KMS-11 (cell line): ENCODE results near the gene PRDM16.

Experiments
- H2AFZ ChIP-seq: fragments of 200-600 bp; sonication (generic); 2 replicates; pipeline ENCODE4 v1.6.1; 2016; ENCODE audit warnings: antibody characterized with exemption, mixed run types, low read depth
- H3K27ac ChIP-seq: fragments of 200-600 bp; sonication (generic); 2 replicates; pipeline ENCODE4 v1.6.1; 2016; ENCODE audit warnings: mild to moderate bottlenecking, mixed run types
- H3K27me3 ChIP-seq: fragments of 200-600 bp; sonication (generic); 2 replicates; pipeline ENCODE4 v1.6.1; 2017; ENCODE audit warnings: mild to moderate bottlenecking, low read depth, mixed run types, moderate library complexity; ENCODE audit not compliant: insufficient read depth
- H3K36me3 ChIP-seq: fragments of 200-600 bp; sonication (generic); 2 replicates; pipeline ENCODE4 v1.6.1; 2017; ENCODE audit warnings: mild to moderate bottlenecking, mixed run types; ENCODE audit not compliant: insufficient read depth
- H3K4me1 ChIP-seq: fragments of 200-600 bp; sonication (generic); 2 replicates; pipeline ENCODE4 v1.6.1; 2016; ENCODE audit warnings: mild to moderate bottlenecking, low read depth, mixed run types; ENCODE audit not compliant: poor library complexity, severe bottlenecking
- H3K4me2 ChIP-seq: fragments of 200-600 bp; sonication (generic); 2 replicates; pipeline ENCODE4 v1.7.0; 2016; ENCODE audit warnings: mild to moderate bottlenecking, mixed run types
- H3K4me3 ChIP-seq: fragments of 200-600 bp; sonication (generic); IDR thresholded peaks from 2 replicates; pipeline ENCODE4 v1.6.1; 2017; ENCODE audit warnings: low read depth, low read length, mixed read lengths; ENCODE audit not compliant: insufficient read depth
- H3K79me2 ChIP-seq: fragments of 200-600 bp; sonication (generic); 2 replicates; pipeline ENCODE4 v1.6.1; 2016; ENCODE audit warnings: low read depth, mixed run types; ENCODE audit not compliant: insufficient read depth
- H3K9ac ChIP-seq: fragments of 200-600 bp; sonication (generic); 2 replicates; pipeline ENCODE4 v1.6.1; 2016; ENCODE audit warnings: mild to moderate bottlenecking, mixed run types
- H4K20me1 ChIP-seq: fragments of 200-600 bp; sonication (generic); 2 replicates; pipeline ENCODE4 v1.6.1; 2016; ENCODE audit warnings: mild to moderate bottlenecking, mixed run types; ENCODE audit not compliant: insufficient read depth
- TF ChIP-seq, protein P1 (sequence below): fragments of 200-600 bp; sonication (generic); conservative IDR thresholded peaks from 2 replicates; pipeline ENCODE4 v1.6.1; 2017; ENCODE audit warnings: low read depth, mild to moderate bottlenecking, antibody characterized with exemption, low read length, moderate library complexity, mixed read lengths

Gene PRDM16

DNA sequence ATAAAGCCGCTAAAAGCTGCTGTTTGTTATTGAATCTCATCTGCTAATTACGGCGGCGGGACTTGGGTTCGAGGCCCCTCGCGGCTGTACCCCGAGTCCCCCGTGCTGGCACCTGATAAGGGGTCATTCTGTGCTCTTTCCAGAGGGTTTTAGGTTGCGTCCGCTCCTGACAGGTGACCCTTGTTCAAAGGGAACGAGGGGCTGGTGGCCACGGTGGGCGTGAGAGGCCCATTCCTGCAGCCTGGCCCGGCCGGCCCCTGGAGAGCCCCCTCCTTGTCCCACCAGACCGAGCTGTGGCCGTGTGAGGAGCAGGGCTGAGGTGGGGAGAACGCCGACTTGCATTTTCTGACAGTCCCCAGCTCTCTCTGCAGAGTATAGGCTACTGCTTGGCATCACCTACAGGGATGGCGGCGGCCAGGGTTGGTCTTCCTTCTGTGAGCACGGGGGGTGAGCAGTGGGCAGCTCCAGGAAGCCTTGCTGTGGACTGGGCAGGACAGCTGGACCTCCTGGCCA lies 12.2 kb downstream of the PRDM16 start:
- H3K9ac ChIP-seq = no peak overlapping the region
- H4K20me1 ChIP-seq = no peaks in the 10 kb centered on the region
- no peak overlapping the region for H3K4me2 ChIP-seq
- H2AFZ ChIP-seq = no peak overlapping the region
- no peaks in the 10 kb centered on the region for H3K36me3 ChIP-seq
- TF ChIP-seq, protein P1, sequence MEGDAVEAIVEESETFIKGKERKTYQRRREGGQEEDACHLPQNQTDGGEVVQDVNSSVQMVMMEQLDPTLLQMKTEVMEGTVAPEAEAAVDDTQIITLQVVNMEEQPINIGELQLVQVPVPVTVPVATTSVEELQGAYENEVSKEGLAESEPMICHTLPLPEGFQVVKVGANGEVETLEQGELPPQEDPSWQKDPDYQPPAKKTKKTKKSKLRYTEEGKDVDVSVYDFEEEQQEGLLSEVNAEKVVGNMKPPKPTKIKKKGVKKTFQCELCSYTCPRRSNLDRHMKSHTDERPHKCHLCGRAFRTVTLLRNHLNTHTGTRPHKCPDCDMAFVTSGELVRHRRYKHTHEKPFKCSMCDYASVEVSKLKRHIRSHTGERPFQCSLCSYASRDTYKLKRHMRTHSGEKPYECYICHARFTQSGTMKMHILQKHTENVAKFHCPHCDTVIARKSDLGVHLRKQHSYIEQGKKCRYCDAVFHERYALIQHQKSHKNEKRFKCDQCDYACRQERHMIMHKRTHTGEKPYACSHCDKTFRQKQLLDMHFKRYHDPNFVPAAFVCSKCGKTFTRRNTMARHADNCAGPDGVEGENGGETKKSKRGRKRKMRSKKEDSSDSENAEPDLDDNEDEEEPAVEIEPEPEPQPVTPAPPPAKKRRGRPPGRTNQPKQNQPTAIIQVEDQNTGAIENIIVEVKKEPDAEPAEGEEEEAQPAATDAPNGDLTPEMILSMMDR = no peak
- no peaks in the 10 kb centered on the region for H3K4me1 ChIP-seq
- peaks cover 82% of the 10 kb centered on the region for H3K27me3 ChIP-seq
- H3K79me2 ChIP-seq = no peaks in the 10 kb centered on the region
- no peak overlapping the region for H3K27ac ChIP-seq
- no peak overlapping the region for H3K4me3 ChIP-seq

DNA sequence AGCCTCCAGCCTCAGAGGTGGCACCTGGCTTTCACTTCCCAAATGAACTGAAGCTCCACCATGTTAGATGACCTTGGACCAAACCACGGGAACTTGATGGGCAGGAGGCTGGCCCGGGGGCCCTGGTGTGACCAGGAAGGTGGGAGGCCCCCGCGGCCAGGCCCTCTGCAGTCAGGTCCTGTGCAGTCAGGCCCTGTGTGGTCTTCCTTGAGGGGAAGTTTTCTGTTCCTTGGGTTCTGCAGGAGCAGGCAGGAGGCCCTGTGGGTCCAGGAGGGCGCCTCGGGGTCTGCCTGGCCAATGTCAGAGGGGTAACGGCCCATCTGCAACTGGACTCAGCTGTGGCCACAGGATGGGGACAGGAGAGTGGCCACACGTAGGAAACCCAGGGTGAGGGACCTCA lies 13.0 kb downstream of the PRDM16 start:
- Histone ChIP-seq H4K20me1 (no peaks in the 10 kb centered on the region), H3K9ac (no peak overlapping the region), H2AFZ (no peak overlapping the region), H3K36me3 (no peaks in the 10 kb centered on the region), H3K27me3 (peaks cover 82% of the 10 kb centered on the region), H3K4me3 (no peak overlapping the region), H3K4me1 (no peaks in the 10 kb centered on the region), H3K4me2 (no peak overlapping the region), H3K27ac (no peak overlapping the region), H3K79me2 (no peaks in the 10 kb centered on the region)
- TF ChIP-seq, protein P1 = no peak

DNA sequence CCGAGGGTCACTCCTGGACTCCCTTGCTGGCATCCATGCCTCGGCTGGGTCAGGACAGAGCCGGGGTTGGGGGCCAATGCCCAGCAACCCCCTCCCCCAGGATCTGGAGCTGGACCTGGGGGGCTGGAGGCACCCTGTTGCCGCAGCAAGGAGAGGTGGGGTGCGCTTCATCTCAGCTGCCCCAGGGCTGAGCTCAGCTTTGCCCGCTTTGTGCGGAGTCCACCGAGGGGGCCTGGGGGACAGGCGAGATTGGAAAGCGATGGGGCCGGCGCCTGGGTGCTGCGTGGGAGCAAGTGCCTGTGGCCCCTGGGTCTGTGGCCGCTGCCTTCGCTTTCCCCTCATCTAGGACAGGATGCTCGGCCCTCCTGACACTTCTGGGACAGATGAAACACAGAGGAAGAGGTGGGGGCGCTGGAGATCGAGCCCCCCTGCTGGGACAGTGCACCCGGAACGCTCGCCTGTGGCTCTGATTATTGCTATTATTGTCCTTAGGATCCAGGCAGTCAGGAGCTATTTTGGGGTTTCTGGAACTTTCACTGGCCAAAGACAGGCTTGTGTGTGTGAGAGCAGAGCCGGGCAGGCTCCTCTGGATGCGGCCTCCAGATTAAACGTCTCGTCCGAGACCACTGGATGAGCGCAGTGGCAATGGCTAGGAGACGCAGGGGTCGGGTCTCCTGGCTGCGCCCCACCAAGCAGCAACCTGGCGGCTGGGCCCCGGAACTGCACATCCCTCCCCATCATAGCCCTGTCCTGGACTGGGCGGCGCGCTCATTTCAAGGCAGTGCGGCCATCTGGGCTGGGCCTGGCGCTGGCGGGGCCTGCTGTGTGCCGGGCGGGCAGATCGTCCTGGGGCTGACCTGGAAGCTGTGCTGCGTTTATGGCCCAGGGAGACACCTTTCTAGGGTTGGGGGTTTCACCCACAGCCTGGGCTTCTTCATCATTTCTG lies 13.8 kb downstream of the PRDM16 start:
- no peak overlapping the region for H3K9ac ChIP-seq
- no peak overlapping the region for H3K27ac ChIP-seq
- peaks cover 82% of the 10 kb centered on the region for H3K27me3 ChIP-seq
- H2AFZ ChIP-seq = no peak overlapping the region
- no peaks in the 10 kb centered on the region for H3K79me2 ChIP-seq
- H3K4me1 ChIP-seq = no peaks in the 10 kb centered on the region
- no peaks in the 10 kb centered on the region for H3K36me3 ChIP-seq
- no peak overlapping the region for H3K4me2 ChIP-seq
- H3K4me3 ChIP-seq = no peak overlapping the region
- TF ChIP-seq, protein P1 = no peak
- no peaks in the 10 kb centered on the region for H4K20me1 ChIP-seq

DNA sequence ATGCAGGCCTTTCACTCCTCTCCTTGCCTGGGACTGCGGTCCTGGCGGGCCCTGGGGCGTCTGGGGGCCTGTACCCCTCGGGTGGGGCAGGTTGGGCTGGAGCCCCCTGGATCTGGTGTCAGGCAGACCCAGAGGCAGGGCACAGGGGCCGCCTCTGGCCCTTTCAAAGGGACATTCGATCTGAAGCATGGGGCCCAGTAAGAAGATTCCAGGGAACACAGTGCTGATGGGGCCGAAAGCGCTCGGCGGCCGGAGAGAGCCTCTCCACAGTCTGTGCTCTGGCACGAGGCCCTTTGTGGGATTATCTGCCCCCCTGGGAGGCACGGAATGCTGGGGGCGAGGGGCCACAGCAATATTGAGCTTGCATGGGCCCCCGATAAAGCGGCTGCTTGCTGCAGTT lies 15.2 kb downstream of the PRDM16 start:
- Histone ChIP-seq H3K27ac (no peak overlapping the region), H3K4me3 (no peak overlapping the region), H3K4me1 (no peaks in the 10 kb centered on the region), H3K27me3 (peaks cover 80% of the 10 kb centered on the region), H4K20me1 (no peaks in the 10 kb centered on the region), H3K79me2 (no peaks in the 10 kb centered on the region), H3K36me3 (no peaks in the 10 kb centered on the region), H3K9ac (no peak overlapping the region), H2AFZ (no peak overlapping the region), H3K4me2 (no peak overlapping the region)
- TF ChIP-seq, protein P1 = no peak
